HG03460 (cell line): ENCODE results near the gene TNFAIP8L2.
A peak's percentile ranks its signal among the peaks of the same experiment; 100 is the strongest.

ENCODE experiments used
- ATAC-seq: cut with Tn5 transposase; IDR thresholded peaks from one replicate; pipeline ENCODE4 v1.9.1; 2021; ENCODE audit not compliant: unreplicated experiment

TNFAIP8L2 gene

GRCh38 chr1:151156515-151156819 lies at the start of gene TNFAIP8L2:
TSS of gene TNFAIP8L2 (plus strand) at chr1:151156649. CDS start at chr1:151158698, 2,049 bp downstream.
- ATAC-seq: peak; percentile 67

DNA sequence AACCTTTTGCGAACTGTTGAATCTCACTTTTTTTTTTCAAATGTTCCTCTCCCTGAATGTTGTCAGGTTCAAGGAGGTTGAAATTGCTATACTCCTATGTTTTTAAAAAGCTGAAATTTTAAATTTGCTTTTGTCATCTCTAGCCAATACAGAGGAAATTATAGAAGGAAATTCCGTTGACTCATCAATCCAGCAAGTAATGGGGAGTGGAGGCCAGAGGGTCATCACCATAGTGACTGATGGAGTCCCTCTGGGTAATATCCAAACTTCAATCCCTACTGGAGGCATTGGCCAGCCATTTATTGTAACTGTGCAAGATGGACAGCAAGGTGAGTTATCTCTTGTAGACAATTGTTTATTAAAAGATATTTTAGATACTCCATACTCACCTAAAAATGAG lies 49.6 kb upstream of the TNFAIP8L2 start:
- no peak for ATAC-seq

DNA sequence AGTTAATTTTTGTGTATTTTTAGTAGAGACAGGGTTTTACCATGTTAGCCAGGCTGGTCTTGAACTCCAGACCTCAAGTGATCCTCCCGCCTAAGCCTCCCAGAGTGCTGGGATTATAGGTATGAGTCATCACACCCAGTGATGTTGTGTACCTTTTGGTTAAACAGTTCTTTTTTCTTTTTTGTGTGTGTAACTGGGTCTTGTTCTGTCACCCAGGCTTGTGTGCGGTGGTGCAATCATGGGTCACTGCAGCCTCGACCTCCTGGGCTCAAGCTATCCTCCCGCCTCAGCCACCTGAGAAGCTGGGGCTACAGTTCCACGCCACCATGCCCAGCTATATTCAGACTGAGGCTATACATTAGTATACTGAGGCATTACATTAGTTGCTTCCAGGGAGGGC lies 48.1 kb upstream of the TNFAIP8L2 start:
- ATAC-seq: no peak

DNA sequence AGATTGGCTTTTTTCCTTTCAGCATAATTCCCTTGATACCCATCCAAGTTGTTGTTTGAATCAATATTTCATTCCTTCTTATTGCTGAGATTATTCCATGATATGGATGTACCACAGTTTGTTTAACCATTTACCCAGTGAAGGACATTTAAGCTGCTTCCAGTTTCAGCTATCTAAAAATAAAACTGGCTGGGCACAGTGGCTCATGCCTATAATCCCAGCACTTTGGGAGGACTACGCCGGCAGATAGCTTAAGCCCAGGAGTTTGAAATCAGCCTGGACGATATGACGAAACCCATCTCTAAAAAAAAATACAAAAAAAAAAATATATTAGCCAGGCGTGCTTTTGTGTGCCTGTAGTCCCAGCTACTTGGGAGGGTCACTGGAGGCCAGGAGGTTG lies 42.6 kb upstream of the TNFAIP8L2 start:
- ATAC-seq: no peak

DNA sequence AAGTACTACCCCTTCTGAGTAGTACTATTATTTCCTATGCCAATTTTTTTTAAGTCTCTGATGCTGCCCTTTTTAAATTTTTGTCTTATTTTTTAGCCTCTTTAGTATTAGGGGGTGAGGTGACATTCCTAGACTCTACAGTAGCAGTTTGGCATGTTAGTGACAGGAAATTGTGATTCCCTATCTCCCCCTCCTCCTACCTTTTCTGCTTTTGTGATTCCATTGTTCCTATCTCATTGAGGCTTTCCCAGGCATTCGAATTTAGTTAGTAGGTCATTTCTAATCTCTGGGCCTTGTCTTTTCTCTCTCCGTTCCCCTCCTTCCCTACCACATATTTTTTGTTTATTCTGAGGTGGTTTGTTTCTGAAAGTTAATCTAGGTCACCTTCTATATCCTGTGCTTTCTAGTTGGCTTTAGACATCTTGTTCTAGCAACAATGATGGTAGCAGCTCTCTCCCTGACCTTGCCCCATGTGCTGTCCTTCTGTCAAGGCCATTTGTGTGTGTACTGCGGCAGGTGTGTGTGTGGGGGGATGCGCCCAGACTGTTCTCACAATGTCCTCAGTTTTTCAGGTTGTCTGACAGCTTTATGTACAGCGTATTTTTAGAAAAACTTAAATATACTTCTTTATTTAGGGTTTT lies 31.6 kb upstream of the TNFAIP8L2 start:
- ATAC-seq: no peak

GRCh38 chr1:151128800-151129199 lies 27.6 kb upstream of the TNFAIP8L2 start:
- no peak for ATAC-seq

DNA sequence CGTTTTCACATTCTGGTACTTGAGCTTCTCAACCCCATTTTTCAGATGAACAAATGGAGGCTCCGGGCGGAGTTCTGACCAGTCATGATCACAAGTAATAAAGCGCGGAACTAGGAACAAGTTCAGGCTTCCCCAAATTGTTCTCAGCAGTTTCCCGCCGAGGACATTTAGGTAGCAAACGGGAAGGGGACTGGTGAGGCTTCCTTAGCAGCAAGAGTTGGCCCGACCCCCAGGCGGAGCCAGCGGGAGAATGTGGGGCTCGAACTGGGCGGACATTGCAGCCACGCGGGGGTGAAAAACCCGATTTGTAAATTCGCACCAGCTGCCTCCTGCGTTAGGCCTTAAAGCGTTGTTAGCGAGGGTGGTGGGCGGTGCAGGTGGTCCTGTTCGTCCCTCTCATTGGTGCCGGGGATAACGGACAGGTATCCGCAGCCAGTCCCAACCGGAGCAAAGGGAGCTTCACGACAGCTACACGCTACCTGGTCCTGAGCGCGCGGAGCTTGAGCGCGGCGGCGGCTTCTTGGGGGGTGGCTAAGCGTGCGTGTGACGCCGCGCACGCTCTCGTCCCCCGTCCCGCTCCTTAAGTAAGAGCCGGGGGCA lies 25.4 kb upstream of the TNFAIP8L2 start:
- peak; percentile 66 for ATAC-seq

- no peak for ATAC-seq
These were observed 24.6 kb upstream of the TNFAIP8L2 start for GRCh38 chr1:151131701-151132334.

- ATAC-seq: no peak
These were observed 24.0 kb upstream of the TNFAIP8L2 start for GRCh38 chr1:151132335-151133017.

DNA sequence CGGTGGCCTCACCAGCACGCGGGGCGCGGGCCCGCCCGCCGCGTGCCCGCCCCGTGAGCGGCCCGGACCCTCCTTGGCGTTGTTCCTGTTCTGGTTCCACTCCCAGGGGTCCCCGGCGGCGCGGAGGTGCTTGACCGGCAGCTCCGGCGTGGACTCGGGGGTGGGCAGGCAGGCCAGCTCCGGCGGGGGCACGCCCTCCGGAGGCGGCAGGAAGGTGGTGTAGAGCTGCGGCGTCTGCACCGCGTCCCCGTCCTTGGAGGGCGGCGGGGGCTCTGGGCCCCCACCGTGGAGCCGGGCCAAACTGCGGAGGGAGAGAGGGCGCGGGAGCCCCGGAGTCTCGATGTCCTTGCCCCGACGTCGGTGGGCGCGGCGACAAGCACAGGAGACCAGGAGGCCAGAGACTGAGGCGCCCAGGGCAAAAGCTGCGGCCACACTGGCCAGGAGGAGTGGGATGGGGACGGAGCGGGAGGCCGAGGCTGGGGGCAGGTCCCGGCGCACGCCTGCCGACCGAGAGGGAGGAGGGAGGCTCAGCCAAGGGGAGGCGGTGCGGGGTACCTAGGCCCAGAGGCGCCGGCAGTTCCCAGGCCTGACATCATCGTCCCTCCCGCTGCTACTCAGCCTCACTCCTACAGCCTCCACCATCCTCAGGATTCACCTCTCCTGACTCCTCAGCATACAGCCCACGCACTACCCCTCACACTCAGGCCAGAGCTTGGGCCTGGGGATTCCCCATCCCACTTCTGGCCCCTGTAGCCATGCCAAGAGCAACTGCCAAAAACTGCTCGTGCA lies 23.2 kb upstream of the TNFAIP8L2 start:
- no peak for ATAC-seq

- ATAC-seq: no peak
These were observed 22.1 kb upstream of the TNFAIP8L2 start for GRCh38 chr1:151134396-151134795.

DNA sequence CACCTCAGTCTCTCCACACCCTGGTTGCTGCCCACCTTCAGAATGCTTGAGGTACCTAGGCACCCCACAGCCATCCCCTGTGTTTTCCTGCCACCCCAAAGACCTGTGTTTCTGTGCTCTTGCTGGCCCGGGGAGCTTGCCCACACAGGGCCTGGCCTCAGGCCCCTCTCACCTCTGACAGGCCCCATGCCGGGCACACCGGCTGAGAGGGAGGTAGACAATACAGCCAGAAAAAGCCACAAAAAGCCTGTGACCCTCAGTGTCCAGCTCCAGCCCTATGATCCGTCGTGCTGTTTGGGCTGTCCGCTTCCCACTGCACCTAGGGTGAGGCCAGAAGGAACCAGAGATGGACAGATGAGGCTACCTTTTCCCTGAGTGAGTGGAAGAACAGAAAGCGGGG lies 21.5 kb upstream of the TNFAIP8L2 start:
- no peak for ATAC-seq

DNA sequence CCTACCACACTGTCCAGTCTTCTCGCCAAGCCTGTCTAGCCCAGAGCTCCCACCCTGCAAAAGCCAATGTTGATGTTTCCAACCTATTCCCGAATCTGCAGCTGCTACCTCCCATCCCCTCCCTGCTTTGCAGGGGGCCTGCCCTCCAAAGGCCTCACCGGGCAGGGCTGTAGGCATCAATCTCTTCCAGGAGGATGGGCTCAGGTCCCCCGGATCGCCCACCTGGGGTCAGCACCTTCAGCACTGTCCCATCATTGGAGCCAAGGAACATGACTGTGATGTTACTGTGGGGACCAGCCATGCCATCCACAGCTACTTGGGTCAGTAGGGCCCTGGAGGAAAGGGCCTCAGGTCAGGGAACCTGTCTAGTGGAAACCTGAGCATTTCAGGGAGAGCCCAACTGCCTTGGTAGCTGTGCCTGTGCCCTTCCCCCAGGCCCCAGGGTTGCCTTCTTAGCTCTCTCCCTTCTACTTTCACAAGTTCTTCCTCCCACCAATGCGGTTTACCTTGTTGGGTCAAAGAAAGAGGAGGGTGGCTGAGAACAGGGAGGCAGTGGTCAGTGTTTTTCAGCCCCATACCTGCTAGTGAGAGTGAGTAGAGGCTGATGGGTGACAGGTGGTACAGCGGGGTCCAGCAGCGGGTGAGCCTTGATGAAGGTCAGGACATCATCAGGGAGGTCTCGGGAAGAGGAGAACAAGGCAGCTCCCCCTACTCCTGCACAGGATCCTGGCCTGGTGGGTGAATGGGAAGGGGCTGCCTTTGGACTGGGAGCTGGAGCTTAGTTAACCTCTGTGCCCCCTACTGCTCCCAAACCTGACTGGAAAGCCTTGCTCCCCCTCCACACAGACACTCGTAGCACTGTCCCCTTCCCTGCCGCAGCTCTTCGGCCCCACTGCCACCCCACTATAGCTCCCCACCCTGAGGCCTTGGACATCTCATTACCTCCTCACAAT lies 20.7 kb upstream of the TNFAIP8L2 start:
- no peak for ATAC-seq

- no peak for ATAC-seq
These were observed 18.7 kb upstream of the TNFAIP8L2 start for GRCh38 chr1:151137789-151138188.

DNA sequence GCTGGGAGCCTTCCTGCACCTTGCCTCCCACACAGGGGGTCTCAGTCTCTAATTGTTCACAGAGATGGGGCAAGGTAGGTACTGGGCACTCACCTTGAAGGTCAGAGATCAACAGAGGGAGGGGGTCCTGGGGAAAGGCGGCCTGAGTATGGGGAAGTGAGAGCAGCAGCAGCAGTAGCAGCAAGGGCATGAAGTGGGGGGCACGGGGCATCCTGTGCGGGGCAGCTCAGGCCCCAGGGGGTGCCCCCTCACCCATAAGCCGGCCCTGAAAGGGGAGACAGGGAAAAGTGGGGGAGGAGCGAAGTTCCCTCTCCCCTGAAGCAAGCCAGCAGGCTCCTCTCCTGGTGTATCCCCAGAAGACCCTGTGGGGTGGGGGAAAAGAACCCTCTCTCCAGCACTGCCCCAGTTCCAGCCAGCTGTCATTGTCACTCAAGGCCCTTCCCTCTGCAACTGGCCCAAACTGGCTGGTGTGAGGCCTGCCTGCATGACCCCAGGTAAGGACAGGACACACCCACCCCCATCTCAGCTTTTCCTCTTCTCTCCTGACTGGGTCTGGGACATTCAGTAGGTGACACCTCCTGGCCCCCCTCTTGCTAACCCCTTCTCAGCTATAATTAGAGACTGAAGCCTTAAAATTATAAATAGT lies 13.9 kb upstream of the TNFAIP8L2 start:
- no peak for ATAC-seq

GRCh38 chr1:151143057-151143435 lies 13.4 kb upstream of the TNFAIP8L2 start:
- no peak for ATAC-seq

- no peak for ATAC-seq
These were observed 12.5 kb upstream of the TNFAIP8L2 start for GRCh38 chr1:151143986-151144385.

DNA sequence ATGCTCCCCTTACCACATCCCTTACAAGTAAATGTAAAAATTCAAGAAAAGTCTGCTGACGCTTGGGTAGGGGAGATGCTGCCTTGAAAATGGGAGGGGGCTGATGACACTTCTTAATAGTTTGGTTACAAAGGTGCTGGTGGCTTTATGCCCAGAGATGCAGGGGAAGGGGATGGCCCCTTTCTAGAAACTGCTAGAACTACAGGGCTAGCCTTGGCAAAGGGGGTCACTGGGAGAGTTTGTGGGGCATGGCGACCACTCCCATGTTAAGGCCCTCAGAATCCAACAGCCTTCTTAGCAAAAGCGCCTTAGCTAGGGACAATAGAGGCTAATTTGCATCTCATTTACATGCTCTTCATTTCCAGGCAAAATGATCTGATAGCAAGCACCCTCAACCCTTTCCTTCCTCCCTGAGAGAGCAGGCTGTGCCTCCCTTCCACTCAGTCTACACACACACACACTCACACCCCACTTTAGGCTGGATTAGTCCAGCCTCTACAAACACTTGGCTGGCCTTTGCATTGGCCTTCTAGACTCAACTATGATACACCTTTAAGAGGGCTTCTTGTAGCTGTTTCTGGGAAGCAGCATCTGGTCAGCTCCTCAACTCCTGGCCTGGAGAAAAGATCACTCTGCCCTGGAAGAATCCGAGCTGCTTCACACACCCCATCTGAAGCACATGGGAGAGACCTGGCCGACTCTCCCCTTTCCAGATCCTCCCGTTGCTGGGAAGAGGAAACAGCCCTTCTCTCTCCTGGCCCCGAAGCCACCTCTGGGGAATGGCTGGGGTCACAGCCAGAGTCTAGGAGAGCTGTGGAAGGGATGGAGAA lies 11.8 kb upstream of the TNFAIP8L2 start:
- ATAC-seq: no peak
